Gastrocnemius medialis (tissue), 4 donors: ENCODE data around the gene STX8. TPM values are rescaled to one million over a fixed set of nuclear protein-coding genes. Genes with fewer than 3 reads are reported as not detected.

ENCODE experiments used
- ATAC-seq, 2 donors: fragments of 150-250 bp; one replicate each; pipeline ENCODE4 v1.9.1; 2016
- DNase-seq, 2 donors: peaks; one replicate each; pipeline ENCODE4 v3.0.0-alpha.2; 2019
- H3K27ac ChIP-seq, 4 donors: fragments of 200-600 bp; sonication (generic); 1 replicate in 1 of 4; 2 replicates in 3 of 4; pipeline ENCODE4 v1.5.1; 2016 to 2018; ENCODE audit warnings: mild to moderate bottlenecking in 2 of 4, moderate library complexity in 1 of 4
- H3K27me3 ChIP-seq, 3 donors: fragments of 200-600 bp; sonication (generic) in 2 of 3; 1 replicate in 1 of 3; 2 replicates in 2 of 3; pipeline versions ENCODE4 v1.5.1 to v1.6.0; 2016 to 2019; ENCODE audit warnings: mild to moderate bottlenecking in 1 of 3, moderate library complexity in 1 of 3
- H3K36me3 ChIP-seq, 2 donors: fragments of 200-600 bp; sonication (generic) in 1 of 2; one replicate each; pipeline ENCODE4 v1.5.1; 2017 to 2018
- H3K4me1 ChIP-seq, 2 donors: fragments of 200-600 bp; sonication (generic) in 1 of 2; one replicate each; pipeline ENCODE4 v1.5.1; 2016 to 2017; ENCODE audit warnings: mild to moderate bottlenecking in 2 of 2
- H3K4me3 ChIP-seq, 4 donors: fragments of 200-600 bp; sonication (generic) in 3 of 4; 1 replicate in 1 of 4; 2 replicates in 3 of 4; pipeline ENCODE4 v1.5.1; 2016 to 2019; ENCODE audit warnings: mild to moderate bottlenecking in 2 of 4
- H3K9me3 ChIP-seq, 3 donors: fragments of 200-600 bp; sonication (generic) in 2 of 3; 1 replicate in 1 of 3; 2 replicates in 2 of 3; pipeline ENCODE4 v1.5.1; 2016 to 2019
- CTCF ChIP-seq, 5 experiments: fragments of 450-650 bp in 3 of 5; fragments of 200-600 bp in 2 of 5; sonication (generic) in 2 of 5; IDR thresholded peaks in 4 of 5; conservative IDR thresholded peaks in 1 of 5; 1 replicate in 4 of 5; 2 replicates in 1 of 5; pipeline ENCODE4 v1.5.1; 2016 to 2019; ENCODE audit warnings: antibody characterized with exemption in 5 of 5, mild to moderate bottlenecking in 3 of 5, moderate library complexity in 3 of 5
- POLR2A ChIP-seq, 2 donors: fragments of 450-650 bp; IDR thresholded peaks; one replicate each; pipeline ENCODE4 v1.6.1; 2017; ENCODE audit warnings: antibody characterized with exemption in 2 of 2, mild to moderate bottlenecking in 2 of 2, moderate library complexity in 2 of 2
- in situ Hi-C, 4 donors: fragments of 200-750 bp; cut with MboI; loops; one replicate each; pipeline versions ENCODE4 v1.15.0 to v1.8.0; 2017; ENCODE audit warnings: low sequenced_read_pairs in 4 of 4
- intact Hi-C: fragments of 100-400 bp; cut with DNase I; formaldehyde crosslinking; loops from one replicate; pipeline ENCODE4 v1.15.1; 2023; ENCODE audit warnings: low total_unique reads
- total RNA-seq, 4 donors: library from RNA; depleted of rRNA; stranded (reverse); fragments of >200 nt; gene quantifications; one replicate each; pipeline versions ENCODE4 v1.1.0 to v1.2.3, GENCODE V29; 2016

STX8 gene
- total RNA-seq, 4 donors from 2014 or later, result 39.1 to 67.7 (median 58.2) TPM

GRCh38 chr17:9241774-9242496 lies 333.7 kb downstream of the STX8 start:
- peaks cover 9 to 23% of the 10 kb centered on the region in 2 donors for H3K4me1 ChIP-seq
- peak overlapping the region; percentile 85 to 97 (median 88) for H3K27ac ChIP-seq
- DNase-seq (no peak), ATAC-seq (no peak)
- no peaks in the 10 kb centered on the region for H3K9me3 ChIP-seq
- no peaks in the 10 kb centered on the region for H3K36me3 ChIP-seq
- in situ Hi-C loops, result no loop called here
- intact Hi-C loops, result loop anchor here (2.0 to 5.0 kb wide), 2 partner anchors 51 to 180 kb away; no protein-coding TSS in a partner anchor
- no peaks in the 10 kb centered on the region for H3K27me3 ChIP-seq
- no peak for TF ChIP-seq CTCF (IDR thresholded peaks at IDR 0.05 in 4 of 5, conservative IDR thresholded peaks at IDR 0.05 in 1 of 5)
- no peak for TF ChIP-seq POLR2A (IDR thresholded peaks at IDR 0.05)
- H3K4me3 ChIP-seq, result no peak overlapping the region

GRCh38 chr17:9241371-9241712 lies 334.3 kb downstream of the STX8 start:
- intact Hi-C loops (loop anchor here (5.0 kb wide), 1 partner anchor 181 kb away; no protein-coding TSS in a partner anchor), in situ Hi-C loops (no loop called here)
- TF ChIP-seq CTCF (IDR thresholded peaks at IDR 0.05 in 4 of 5, conservative IDR thresholded peaks at IDR 0.05 in 1 of 5) (no peak), POLR2A (IDR thresholded peaks at IDR 0.05) (no peak)
- DNase-seq (no peak), ATAC-seq (no peak)
- Histone ChIP-seq H3K27ac (peak overlapping the region; percentile 85 to 97 (median 88)), H3K9me3 (no peaks in the 10 kb centered on the region), H3K4me1 (peaks cover 9 to 23% of the 10 kb centered on the region in 2 donors), H3K27me3 (no peaks in the 10 kb centered on the region), H3K4me3 (no peak overlapping the region), H3K36me3 (no peaks in the 10 kb centered on the region)

GRCh38 chr17:9240659-9241370 lies 334.8 kb downstream of the STX8 start:
- TF ChIP-seq CTCF (IDR thresholded peaks at IDR 0.05 in 4 of 5, conservative IDR thresholded peaks at IDR 0.05 in 1 of 5) (no peak), POLR2A (IDR thresholded peaks at IDR 0.05) (no peak)
- H3K36me3 ChIP-seq, result no peaks in the 10 kb centered on the region
- in situ Hi-C loops, result no loop called here
- peak overlapping the region; percentile 57 to 86 (median 68) for H3K4me3 ChIP-seq
- H3K27ac ChIP-seq, result peak overlapping the region; percentile 85 to 97 (median 88)
- ATAC-seq (peak; percentile 63 to 69), DNase-seq (peak; percentile 33 to 73)
- no peaks in the 10 kb centered on the region for H3K9me3 ChIP-seq
- intact Hi-C loops, result loop anchor here (5.0 kb wide), 1 partner anchor 181 kb away; no protein-coding TSS in a partner anchor
- no peaks in the 10 kb centered on the region for H3K27me3 ChIP-seq
- H3K4me1 ChIP-seq, result peaks cover 9 to 23% of the 10 kb centered on the region in 2 donors

GRCh38 chr17:9239793-9240658 lies 335.6 kb downstream of the STX8 start:
- TF ChIP-seq POLR2A (IDR thresholded peaks at IDR 0.05) (peak; percentile 66 to 75), CTCF (IDR thresholded peaks at IDR 0.05 in 4 of 5, conservative IDR thresholded peaks at IDR 0.05 in 1 of 5) (no peak)
- in situ Hi-C loops, result no loop called here
- ATAC-seq, result peak; percentile 73 to 74

More at GRCh38 chr17:9239793-9240658, 335.6 kb downstream of the STX8 start:
- peaks cover 9 to 23% of the 10 kb centered on the region in 2 donors for H3K4me1 ChIP-seq
- peak; percentile 49 to 81 for DNase-seq
- H3K27me3 ChIP-seq, result no peaks in the 10 kb centered on the region
- H3K9me3 ChIP-seq, result no peaks in the 10 kb centered on the region
- H3K27ac ChIP-seq, result peak overlapping the region; percentile 85 to 97 (median 88)
- intact Hi-C loops, result loop anchor here (5.0 kb wide), 1 partner anchor 182 kb away; no protein-coding TSS in a partner anchor
- peak overlapping the region; percentile 57 to 86 (median 68) for H3K4me3 ChIP-seq
- no peaks in the 10 kb centered on the region for H3K36me3 ChIP-seq
